MM.1S (cell line): ENCODE measurements around the gene SPINT2.

Source experiments
- CTCF ChIP-seq: fragments of 300-600 bp; sonication (generic); IDR thresholded peaks from 2 replicates; pipeline ENCODE4 v1.5.1; 2016; ENCODE audit warnings: antibody characterized with exemption, low read length, mixed read lengths
- EZH2 ChIP-seq: fragments of 300-600 bp; sonication (generic); optimal IDR thresholded peaks from 2 replicates; pipeline ENCODE3; 2017; ENCODE audit warnings: low read depth, mild to moderate bottlenecking, antibody characterized with exemption, low read length, mixed read lengths
- EZH2phosphoT487 ChIP-seq: fragments of 300-600 bp; sonication (generic); IDR thresholded peaks from 2 replicates; pipeline ENCODE4 v1.6.1; 2018; ENCODE audit warnings: antibody characterized with exemption, low read length

GRCh38 chr19:38274739-38275138 lies 10.4 kb downstream of the SPINT2 start:
- TF ChIP-seq CTCF (no peak), EZH2 (no peak), EZH2phosphoT487 (no peak)
